ENCODE measurements around the gene SAA1.

SAA1 gene

GRCh38 chr11:18299721-18300120 is 33.7 kb downstream of the SAA1 start:
- H3K79me2 ChIP-seq (ENCODE audit: insufficient read depth, low read depth): no peaks in the 10 kb centered on the region
- peaks cover 6% of the 10 kb centered on the region; the same call in 1 of the 2 replicates for H3K36me3 ChIP-seq (ENCODE audit: insufficient read depth)
- no peak overlapping the region for H3K27ac ChIP-seq
- no peak for TF ChIP-seq CTCF (conservative IDR thresholded peaks at IDR 0.05; ENCODE audit: low read depth, low read length)
- H3K4me2 ChIP-seq: no peak overlapping the region
- no peaks in the 10 kb centered on the region for H3K27me3 ChIP-seq (ENCODE audit: insufficient read depth, low read depth)
- H4K20me1 ChIP-seq (ENCODE audit: insufficient read depth): no peaks in the 10 kb centered on the region
- no peak overlapping the region for H2AFZ ChIP-seq (ENCODE audit: low read depth)
- H3K4me1 ChIP-seq (ENCODE audit: low read depth, poor library complexity, severe bottlenecking): no peaks in the 10 kb centered on the region
- H3K4me3 ChIP-seq (IDR thresholded peaks at IDR 0.05; ENCODE audit: insufficient read depth, low read depth, low read length): no peak overlapping the region
- H3K9ac ChIP-seq: no peak overlapping the region

GRCh38 chr11:18304745-18305144 is 38.7 kb downstream of the SAA1 start:
- Histone ChIP-seq H3K9ac (no peak overlapping the region), H3K4me3 (IDR thresholded peaks at IDR 0.05; ENCODE audit: insufficient read depth, low read depth, low read length) (no peak overlapping the region), H3K4me2 (no peak overlapping the region), H3K4me1 (ENCODE audit: low read depth, poor library complexity, severe bottlenecking) (no peaks in the 10 kb centered on the region), H3K27me3 (ENCODE audit: insufficient read depth, low read depth) (no peaks in the 10 kb centered on the region), H4K20me1 (ENCODE audit: insufficient read depth) (no peaks in the 10 kb centered on the region), H2AFZ (ENCODE audit: low read depth) (no peak overlapping the region), H3K27ac (no peak overlapping the region), H3K36me3 (ENCODE audit: insufficient read depth) (peaks cover 8% of the 10 kb centered on the region; the same call in 1 of the 2 replicates), H3K79me2 (ENCODE audit: insufficient read depth, low read depth) (no peaks in the 10 kb centered on the region)
- TF ChIP-seq CTCF (conservative IDR thresholded peaks at IDR 0.05; ENCODE audit: low read depth, low read length): no peak

- Histone ChIP-seq H3K36me3 (ENCODE audit: insufficient read depth) (peaks cover 8% of the 10 kb centered on the region; the same call in 1 of the 2 replicates), H2AFZ (ENCODE audit: low read depth) (no peak overlapping the region), H4K20me1 (ENCODE audit: insufficient read depth) (no peaks in the 10 kb centered on the region), H3K27me3 (ENCODE audit: insufficient read depth, low read depth) (no peaks in the 10 kb centered on the region), H3K79me2 (ENCODE audit: insufficient read depth, low read depth) (no peaks in the 10 kb centered on the region), H3K27ac (no peak overlapping the region), H3K4me1 (ENCODE audit: low read depth, poor library complexity, severe bottlenecking) (no peaks in the 10 kb centered on the region), H3K4me2 (no peak overlapping the region), H3K4me3 (IDR thresholded peaks at IDR 0.05; ENCODE audit: insufficient read depth, low read depth, low read length) (no peak overlapping the region), H3K9ac (no peak overlapping the region)
- no peak for TF ChIP-seq CTCF (conservative IDR thresholded peaks at IDR 0.05; ENCODE audit: low read depth, low read length)
These were observed 41.5 kb downstream of the SAA1 start for GRCh38 chr11:18307461-18308139.

- no peak for TF ChIP-seq CTCF (conservative IDR thresholded peaks at IDR 0.05; ENCODE audit: low read depth, low read length)
- Histone ChIP-seq H3K9ac (no peak overlapping the region), H3K27ac (no peak overlapping the region), H4K20me1 (ENCODE audit: insufficient read depth) (no peaks in the 10 kb centered on the region), H3K79me2 (ENCODE audit: insufficient read depth, low read depth) (no peaks in the 10 kb centered on the region), H3K4me3 (IDR thresholded peaks at IDR 0.05; ENCODE audit: insufficient read depth, low read depth, low read length) (no peak overlapping the region), H3K27me3 (ENCODE audit: insufficient read depth, low read depth) (no peaks in the 10 kb centered on the region), H3K36me3 (ENCODE audit: insufficient read depth) (peaks cover 8% of the 10 kb centered on the region; the same call in 1 of the 2 replicates), H2AFZ (ENCODE audit: low read depth) (no peak overlapping the region), H3K4me1 (ENCODE audit: low read depth, poor library complexity, severe bottlenecking) (no peaks in the 10 kb centered on the region), H3K4me2 (no peak overlapping the region)
These were observed 42.2 kb downstream of the SAA1 start for GRCh38 chr11:18308242-18308641.

Measured in KMS-11 (cell line).